Erythroblast (primary cell): ENCODE measurements around the gene WSCD2.

ENCODE experiments used
- GATA1 ChIP-seq: IDR thresholded peaks from 2 replicates; pipeline ENCODE4 v1.6.1; 2011; ENCODE audit warnings: low read depth, mild to moderate bottlenecking, control low read depth, low read length, moderate library complexity
- POLR2A ChIP-seq: IDR thresholded peaks from 2 replicates; pipeline ENCODE4 v1.6.1; 2011; ENCODE audit warnings: mild to moderate bottlenecking, low read length

- TF ChIP-seq POLR2A (no peak), GATA1 (no peak)
Observed at GRCh38 chr12:108231109-108231905, 102.2 kb downstream of the WSCD2 start.
